SKM-1 treated with dmso at 0.1 percent for 144 hours (cell line): Measurements from ENCODE around the gene QSOX2.

Source experiments
- DNase-seq: peaks from one replicate; lab custom pipeline; 2025; ENCODE audit not compliant: unreplicated experiment; lab: John Stamatoyannopoulos, UW

The QSOX2 gene

GRCh38 chr9:136223871-136224640, 21.6 kb downstream of the QSOX2 start:
- no peak for DNase-seq

DNA sequence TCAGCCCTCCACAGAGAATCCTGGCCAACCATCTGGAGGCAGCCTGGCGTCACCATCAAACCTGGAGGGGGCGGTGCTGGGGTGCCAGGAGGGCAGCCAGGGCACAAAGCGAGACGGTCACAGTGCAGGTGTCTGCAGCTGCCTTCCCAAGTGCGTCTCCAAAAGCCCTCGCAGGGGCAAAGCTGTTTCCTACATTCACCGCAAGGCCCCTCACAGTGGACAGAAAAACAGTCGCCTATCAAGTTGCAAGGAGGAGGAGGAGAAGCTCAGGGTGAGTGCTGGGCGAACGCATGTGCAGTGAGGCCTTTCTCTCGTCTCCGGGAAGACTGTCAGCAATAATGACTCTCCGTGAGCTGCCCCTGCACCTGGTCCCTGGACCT, 22.7 kb downstream of the QSOX2 start:
- no peak for DNase-seq

- DNase-seq: no peak
Observed at GRCh38 chr9:136222166-136222905, 23.3 kb downstream of the QSOX2 start.

DNA sequence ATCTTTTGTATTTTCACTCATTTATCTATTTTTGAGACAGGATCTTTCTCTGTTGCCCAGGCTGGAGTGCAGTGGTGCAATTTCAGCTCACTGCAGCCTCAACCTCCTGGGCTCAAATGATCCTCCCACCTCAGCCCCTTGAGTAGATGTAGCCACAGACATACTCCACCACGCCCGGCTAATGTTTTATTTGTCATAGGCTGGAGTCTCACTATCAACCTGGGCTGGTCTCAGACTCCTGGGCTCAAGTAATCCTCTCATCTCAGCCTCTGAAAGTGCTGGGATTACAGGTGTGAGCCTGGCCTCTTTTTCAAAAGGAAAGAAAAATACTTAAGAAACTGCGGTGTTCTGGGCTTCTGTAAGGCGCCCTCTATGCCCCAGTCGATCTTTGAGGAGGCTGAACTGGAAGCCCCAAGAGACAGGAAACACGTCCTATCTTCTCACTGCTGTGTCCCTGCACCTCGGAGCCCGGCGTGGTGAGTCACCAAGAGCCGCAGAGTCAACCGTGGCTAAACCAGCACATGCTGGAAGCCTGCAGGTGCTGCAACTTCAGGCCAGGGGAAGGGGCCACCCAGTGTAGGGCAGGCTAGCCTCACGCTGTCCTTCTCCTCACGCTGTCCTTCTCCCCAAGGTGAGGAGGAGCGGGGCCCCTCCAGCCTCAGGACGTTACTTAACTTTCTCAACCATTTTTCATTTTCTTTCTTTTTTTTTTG, 25.4 kb downstream of the QSOX2 start:
- no peak for DNase-seq

DNA sequence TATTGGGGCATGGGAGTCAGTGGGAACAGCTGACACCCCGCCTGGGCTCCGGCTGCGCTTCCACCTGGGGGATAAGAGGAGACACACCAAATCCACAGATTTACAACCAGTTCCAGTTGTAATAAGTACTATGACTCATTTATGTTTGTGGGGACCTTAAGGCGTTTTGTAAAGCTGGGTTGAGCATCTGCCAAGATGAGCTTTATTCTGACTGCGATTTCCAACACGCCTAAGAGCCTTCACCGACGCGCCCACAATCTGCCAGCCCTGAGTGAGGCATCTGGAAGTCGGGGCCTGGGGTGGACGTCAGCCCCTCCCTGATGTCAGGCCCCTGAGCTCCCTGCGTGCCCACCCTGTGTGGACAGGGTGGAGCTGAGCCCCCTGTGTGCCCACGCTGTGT, 26.3 kb downstream of the QSOX2 start:
- DNase-seq: no peak

DNA sequence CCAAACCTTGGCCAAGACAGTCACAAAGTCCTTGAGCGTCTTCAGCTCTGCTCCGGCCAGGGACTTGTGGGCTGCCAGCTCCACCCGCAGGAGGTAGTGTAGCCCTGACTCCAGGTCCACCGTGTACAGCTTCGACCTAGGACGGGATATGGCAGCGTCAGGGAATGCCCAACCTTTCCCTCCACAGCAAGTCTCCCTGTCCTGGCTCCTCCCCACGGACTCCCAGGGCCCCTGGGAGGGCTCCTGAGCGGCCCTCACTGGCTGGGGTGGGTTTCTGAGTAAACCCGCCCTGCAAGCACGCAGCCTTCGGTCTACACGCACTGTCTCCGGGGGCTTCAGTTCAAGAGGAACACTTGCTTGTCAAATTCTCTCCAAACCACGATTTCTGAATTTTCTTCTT, 26.9 kb downstream of the QSOX2 start:
- DNase-seq: no peak

GRCh38 chr9:136218271-136218670, 27.3 kb downstream of the QSOX2 start:
- no peak for DNase-seq

GRCh38 chr9:136216541-136217244, 28.9 kb downstream of the QSOX2 start:
- DNase-seq: no peak

DNA sequence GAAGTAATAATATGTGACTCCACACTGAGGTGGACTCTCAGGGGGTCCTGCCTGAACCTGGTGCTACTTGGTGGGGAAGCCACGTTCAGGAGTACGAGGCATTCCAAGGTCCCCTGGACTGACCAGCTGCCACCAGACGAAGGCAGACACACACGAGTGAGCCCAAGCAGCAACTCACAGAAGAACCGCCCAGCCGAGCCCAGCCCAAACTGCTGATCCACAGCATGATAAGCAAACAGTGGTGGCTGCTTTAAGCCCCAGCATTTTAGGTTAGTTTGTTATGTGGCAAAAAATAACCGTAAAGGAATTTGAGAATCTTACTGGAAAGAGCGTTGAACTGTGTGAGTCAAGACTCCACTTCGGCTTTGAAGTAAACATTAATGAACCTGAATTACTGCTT, 31.9 kb downstream of the QSOX2 start:
- no peak for DNase-seq

DNA sequence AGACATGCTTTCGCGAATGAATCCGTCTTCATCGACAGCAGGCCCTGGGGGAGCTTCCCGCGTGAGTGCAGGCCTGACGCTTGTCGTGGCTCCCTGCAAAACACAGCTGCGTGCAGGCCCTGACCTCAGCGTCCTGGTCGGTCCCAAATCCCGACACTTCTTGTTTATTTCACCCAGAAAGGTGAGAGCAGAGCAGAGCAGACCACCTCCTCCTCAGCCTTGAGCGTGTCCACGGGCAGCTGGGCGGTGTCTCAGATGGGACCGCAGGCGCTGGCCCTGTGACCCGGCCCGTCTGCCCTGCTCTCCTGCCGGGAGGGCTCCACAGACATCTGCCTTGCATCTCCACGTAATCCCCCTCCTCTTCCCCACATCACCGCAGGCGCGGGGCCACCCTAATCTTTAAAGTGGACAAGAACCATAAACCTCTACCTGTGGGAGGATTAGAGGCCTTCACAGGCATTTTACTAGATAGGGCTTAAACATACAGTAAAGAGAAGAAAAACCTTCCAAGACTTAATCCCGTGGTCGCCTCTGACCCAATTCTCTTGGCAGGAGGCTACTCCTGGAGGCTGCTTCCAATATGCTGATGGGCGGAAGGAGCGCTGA, 33.2 kb downstream of the QSOX2 start:
- no peak for DNase-seq

GRCh38 chr9:136211441-136212344, 33.9 kb downstream of the QSOX2 start:
- no peak for DNase-seq

- no peak for DNase-seq
Observed at GRCh38 chr9:136211006-136211405, 34.6 kb downstream of the QSOX2 start.

DNA sequence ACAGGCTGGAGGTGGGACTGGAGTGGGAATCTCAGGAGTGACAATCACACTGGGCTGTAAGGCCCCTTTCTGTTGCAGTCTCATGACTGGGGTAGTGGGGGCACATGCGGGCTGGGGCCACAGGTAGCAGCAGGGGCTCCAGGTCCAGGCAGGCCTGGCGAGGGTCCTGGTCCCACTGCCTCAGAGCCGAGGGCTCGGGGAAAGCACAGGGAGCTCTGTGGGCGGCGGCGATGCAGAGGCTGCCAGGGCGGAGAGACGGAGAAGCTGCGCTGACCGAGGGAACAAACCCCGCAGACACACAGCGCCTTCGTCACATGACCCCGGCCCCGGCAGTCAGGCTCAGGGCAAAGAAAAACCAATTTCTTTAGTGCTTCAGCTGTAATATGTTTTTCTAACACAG, 35.3 kb downstream of the QSOX2 start:
- DNase-seq: no peak

DNA sequence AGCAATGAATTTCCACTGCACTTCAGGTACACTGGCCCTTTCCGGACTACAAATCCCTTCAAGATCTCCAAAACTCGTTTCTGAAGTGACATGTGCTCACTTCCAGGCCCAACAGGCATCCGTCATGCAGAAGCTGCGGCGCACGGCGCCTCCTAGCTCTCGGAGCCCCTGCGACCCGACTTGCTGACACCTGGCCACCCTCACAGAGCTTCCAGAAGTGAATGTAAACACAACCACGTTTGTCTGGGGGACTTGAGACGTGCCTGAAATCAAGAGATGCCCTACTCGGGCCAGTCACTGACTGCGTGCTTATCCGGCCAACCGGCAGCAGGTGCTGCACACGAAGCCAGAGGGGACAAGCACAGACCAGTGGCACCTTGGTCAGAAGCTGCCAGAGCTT, 35.8 kb downstream of the QSOX2 start:
- no peak for DNase-seq

GRCh38 chr9:136209232-136209631, 36.4 kb downstream of the QSOX2 start:
- no peak for DNase-seq

GRCh38 chr9:136208675-136209074, 36.9 kb downstream of the QSOX2 start:
- no peak for DNase-seq

DNA sequence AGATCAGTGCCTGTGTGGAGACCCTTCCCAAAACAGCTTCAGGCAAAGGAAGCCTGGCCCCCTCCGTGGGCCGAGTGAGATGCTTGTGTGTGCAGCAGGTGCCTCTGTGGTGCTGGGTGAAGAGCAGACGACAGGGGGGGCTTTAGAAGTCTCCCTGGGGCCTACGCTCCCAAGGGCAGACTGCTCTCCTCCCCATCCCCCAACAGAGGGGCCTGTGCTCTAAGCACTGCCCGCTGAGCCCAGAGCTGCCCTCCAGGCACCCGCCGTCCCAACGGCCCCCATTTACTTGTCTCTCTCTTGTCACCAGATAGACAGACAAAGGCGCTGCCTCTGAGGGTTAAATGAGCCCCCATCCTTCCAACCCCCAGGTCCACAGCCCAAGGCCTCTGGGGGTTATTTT, 38.0 kb downstream of the QSOX2 start:
- no peak for DNase-seq

DNA sequence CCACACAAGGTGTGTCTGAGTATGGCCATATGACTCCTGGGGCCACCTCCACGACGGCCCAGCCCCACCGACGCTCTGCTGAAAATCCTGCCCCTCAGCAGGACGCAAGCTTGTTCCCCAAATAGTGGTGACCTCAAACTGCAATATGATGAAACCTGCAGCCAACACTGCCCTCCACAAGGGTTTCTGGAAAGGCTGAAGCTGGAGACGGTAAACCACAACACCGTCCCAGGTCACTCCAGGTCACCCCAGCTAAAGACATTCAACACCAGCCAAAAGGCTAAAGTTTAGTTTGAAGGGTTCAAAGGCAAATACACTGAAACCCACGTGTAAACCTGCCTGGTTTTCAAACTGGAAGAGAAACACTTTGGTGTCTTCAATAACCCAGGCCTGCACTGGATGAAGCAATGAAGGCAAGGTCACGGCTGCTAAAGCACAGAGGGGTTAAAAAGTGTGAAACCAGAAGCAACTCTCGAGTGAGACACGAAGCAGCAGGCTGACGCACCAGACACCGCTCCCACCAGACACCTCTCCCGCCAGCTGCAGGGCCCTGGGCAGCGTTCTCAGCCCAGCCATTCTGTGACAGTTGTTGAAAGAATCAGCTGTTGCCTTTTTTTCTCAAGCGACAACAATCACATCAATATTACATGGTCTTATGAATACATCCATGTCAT, 38.9 kb downstream of the QSOX2 start:
- peak; percentile 84 for DNase-seq

DNA sequence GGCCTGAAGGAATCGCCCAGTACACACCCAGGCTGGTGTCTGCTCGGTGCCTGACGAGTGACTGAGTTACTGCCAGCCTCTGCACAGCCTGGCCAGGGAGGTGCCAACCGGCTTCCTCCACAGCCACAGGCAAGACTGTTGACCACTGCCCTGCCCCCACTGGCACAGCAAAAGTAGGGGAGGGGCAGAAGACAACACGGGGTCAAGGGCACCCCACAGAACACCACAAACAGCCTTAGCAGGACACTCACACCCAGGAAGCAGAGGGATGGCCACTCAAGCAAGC, 40.0 kb downstream of the QSOX2 start:
- DNase-seq: no peak
